Spleen (tissue), 11 donors: ENCODE measurements around the gene PSMG1. TPM values are rescaled to one million over a fixed set of nuclear protein-coding genes. Genes with fewer than 3 reads are reported as not detected.

Source experiments
- DNase-seq: peaks from one replicate; pipeline ENCODE4 v3.0.0-alpha.2; 2020
- H3K27ac ChIP-seq, 8 donors: fragments of 200-600 bp; sonication (generic) in 7 of 8; 1 replicate in 4 of 8; 2 replicates in 4 of 8; pipeline versions ENCODE4 v1.5.0 to v1.8.0; 2016 to 2021; ENCODE audit warnings: inconsistent platforms in 4 of 8, mild to moderate bottlenecking in 4 of 8, moderate library complexity in 1 of 8
- H3K27me3 ChIP-seq, 7 donors: fragments of 200-600 bp; sonication (generic) in 6 of 7; replicated peaks in 1 of 7; 1 replicate in 4 of 7; 2 replicates in 3 of 7; pipeline versions ENCODE4 v1.5.0 to v1.8.0; 2016 to 2021; ENCODE audit warnings: inconsistent platforms in 3 of 7, mild to moderate bottlenecking in 1 of 7
- H3K36me3 ChIP-seq, 6 donors: fragments of 200-600 bp; sonication (generic) in 5 of 6; 1 replicate in 4 of 6; 2 replicates in 2 of 6; pipeline versions ENCODE4 v1.5.0 to v1.8.0; 2016 to 2021; ENCODE audit warnings: inconsistent platforms in 2 of 6
- H3K4me1 ChIP-seq, 6 donors: fragments of 200-600 bp; sonication (generic) in 5 of 6; 1 replicate in 3 of 6; 2 replicates in 3 of 6; pipeline versions ENCODE4 v1.5.0 to v1.8.0; 2016 to 2021; ENCODE audit warnings: inconsistent platforms in 3 of 6
- H3K4me3 ChIP-seq, 8 donors: fragments of 200-600 bp; sonication (generic) in 7 of 8; 1 replicate in 4 of 8; 2 replicates in 4 of 8; pipeline versions ENCODE4 v1.5.0 to v1.8.0; 2016 to 2021; ENCODE audit warnings: inconsistent platforms in 4 of 8, mild to moderate bottlenecking in 4 of 8, moderate library complexity in 2 of 8
- H3K9me3 ChIP-seq, 8 donors: fragments of 200-600 bp; sonication (generic) in 7 of 8; 1 replicate in 4 of 8; 2 replicates in 4 of 8; pipeline versions ENCODE4 v1.5.0 to v1.8.0; 2016 to 2021; ENCODE audit warnings: inconsistent platforms in 4 of 8
- POLR2A ChIP-seq, 3 donors: fragments of 450-650 bp; IDR thresholded peaks; one replicate each; pipeline ENCODE4 v1.5.1; 2017; ENCODE audit warnings: antibody characterized with exemption in 3 of 3, mild to moderate bottlenecking in 1 of 3
- POLR2AphosphoS5 ChIP-seq, 3 donors: sonication (generic); formaldehyde crosslinking; IDR thresholded peaks; one replicate each; pipeline ENCODE4 v1.5.1; 2017; ENCODE audit warnings: antibody characterized with exemption in 3 of 3
- WGBS, 5 donors: extraction: QIAGEN DNeasy Blood & Tissue Kit in 3 of 5; methylation state at CpG; one replicate each; pipeline versions ENCODE4 v1.1.5 to v1.1.7; 2013 to 2018; 5-methylcytosine and 5-hydroxymethylcytosine counted together
- intact Hi-C: fragments of 100-400 bp; cut with DNase I; formaldehyde crosslinking; loops from one replicate; pipeline ENCODE4 v1.15.0; 2023; ENCODE audit warnings: low total_unique reads
- polyA plus RNA-seq, 3 donors: library from polyadenylated mRNA; stranded (reverse); fragments of 200-250 nt; gene quantifications; one replicate each; pipeline ENCODE4 v1.2.1, GENCODE V29; 2013
- total RNA-seq, 7 donors: library from RNA; depleted of rRNA in 3 of 7; stranded (reverse); fragments of >200 nt in 3 of 7; fragmentation: NEBNext Ultra II Directional in 4 of 7; extraction: Animal tissue kit (Norgen Biotek cat#: 25700) in 4 of 7; gene quantifications; one replicate each; pipeline versions ENCODE4 v1.1.0 to v1.2.1, GENCODE V29; 2016 to 2021
- TF ChIP-seq, protein P1 (sequence below), 11 experiments: fragments of 200-600 bp in 7 of 11; fragments of 450-650 bp in 4 of 11; sonication (generic) in 4 of 11; IDR thresholded peaks in 8 of 11; conservative IDR thresholded peaks in 3 of 11; 1 replicate in 7 of 11; 2 replicates in 4 of 11; pipeline versions ENCODE4 v1.4.0 to v1.8.0; 2016 to 2021; ENCODE audit warnings: antibody characterized with exemption in 11 of 11, inconsistent platforms in 4 of 11, mild to moderate bottlenecking in 1 of 11
- donor health status: healthy with polysubstance abuse.
- donor health status: DM: no; HTN: no; CAD: no; lungs with moderate emphysema.
- donor health status: DM: no; HTN: no; CAD: no.
- donor health status: Bipolar disorder and iron deficiency.
- donor health status: healthy.
- donor health status: DM: no; HTN: no; CAD: no.
- donor health status: DM: yes; HTN: yes; CAD: no.

Gene PSMG1
- total and polyA plus RNA-seq, 10 donors, result 12.3 to 39.9 (median 19.1) TPM

DNA sequence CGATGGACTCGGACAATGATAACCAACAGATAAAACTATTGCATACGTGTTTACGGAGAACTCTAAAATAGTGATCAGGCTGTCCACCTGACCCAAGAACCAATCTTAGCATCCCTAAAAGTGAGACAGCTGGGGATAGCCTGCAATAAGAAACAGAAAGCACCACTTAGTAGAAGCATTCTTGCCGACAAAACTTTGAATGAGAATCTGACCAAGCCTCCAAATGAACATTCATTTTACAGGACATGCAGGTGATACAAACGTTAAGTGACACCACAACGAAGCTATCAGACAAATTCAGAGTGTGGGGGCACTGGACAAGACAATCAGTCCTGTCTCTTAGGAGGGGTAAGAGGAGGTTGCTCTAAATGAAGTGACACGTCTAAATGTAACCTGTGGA is 1.2 kb downstream of the PSMG1 start:
- no peaks in the 10 kb centered on the region for H3K27me3 ChIP-seq
- no peak overlapping the region for H3K27ac ChIP-seq
- intact Hi-C loops, result no loop called here
- WGBS, 5 donors, result 49 to 62% (median 56%) methylated on average over 8 of the region's 8 CpGs
- TF ChIP-seq, protein P1, sequence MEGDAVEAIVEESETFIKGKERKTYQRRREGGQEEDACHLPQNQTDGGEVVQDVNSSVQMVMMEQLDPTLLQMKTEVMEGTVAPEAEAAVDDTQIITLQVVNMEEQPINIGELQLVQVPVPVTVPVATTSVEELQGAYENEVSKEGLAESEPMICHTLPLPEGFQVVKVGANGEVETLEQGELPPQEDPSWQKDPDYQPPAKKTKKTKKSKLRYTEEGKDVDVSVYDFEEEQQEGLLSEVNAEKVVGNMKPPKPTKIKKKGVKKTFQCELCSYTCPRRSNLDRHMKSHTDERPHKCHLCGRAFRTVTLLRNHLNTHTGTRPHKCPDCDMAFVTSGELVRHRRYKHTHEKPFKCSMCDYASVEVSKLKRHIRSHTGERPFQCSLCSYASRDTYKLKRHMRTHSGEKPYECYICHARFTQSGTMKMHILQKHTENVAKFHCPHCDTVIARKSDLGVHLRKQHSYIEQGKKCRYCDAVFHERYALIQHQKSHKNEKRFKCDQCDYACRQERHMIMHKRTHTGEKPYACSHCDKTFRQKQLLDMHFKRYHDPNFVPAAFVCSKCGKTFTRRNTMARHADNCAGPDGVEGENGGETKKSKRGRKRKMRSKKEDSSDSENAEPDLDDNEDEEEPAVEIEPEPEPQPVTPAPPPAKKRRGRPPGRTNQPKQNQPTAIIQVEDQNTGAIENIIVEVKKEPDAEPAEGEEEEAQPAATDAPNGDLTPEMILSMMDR (IDR thresholded peaks at IDR 0.05 in 8 of 11, conservative IDR thresholded peaks at IDR 0.05 in 3 of 11), result no peak
- no peak for TF ChIP-seq POLR2A (IDR thresholded peaks at IDR 0.05)
- no peak for TF ChIP-seq POLR2AphosphoS5 (IDR thresholded peaks at IDR 0.05)
- H3K9me3 ChIP-seq, result no peaks in the 10 kb centered on the region
- peaks cover 0 to 35% (median 6%) of the 10 kb centered on the region in 6 donors for H3K36me3 ChIP-seq
- H3K4me1 ChIP-seq, result peaks cover 14 to 56% (median 27%) of the 10 kb centered on the region in 6 donors
- H3K4me3 ChIP-seq, result peak overlapping the region; percentile 78 to 97 (median 90)
- DNase-seq, result no peak

DNA sequence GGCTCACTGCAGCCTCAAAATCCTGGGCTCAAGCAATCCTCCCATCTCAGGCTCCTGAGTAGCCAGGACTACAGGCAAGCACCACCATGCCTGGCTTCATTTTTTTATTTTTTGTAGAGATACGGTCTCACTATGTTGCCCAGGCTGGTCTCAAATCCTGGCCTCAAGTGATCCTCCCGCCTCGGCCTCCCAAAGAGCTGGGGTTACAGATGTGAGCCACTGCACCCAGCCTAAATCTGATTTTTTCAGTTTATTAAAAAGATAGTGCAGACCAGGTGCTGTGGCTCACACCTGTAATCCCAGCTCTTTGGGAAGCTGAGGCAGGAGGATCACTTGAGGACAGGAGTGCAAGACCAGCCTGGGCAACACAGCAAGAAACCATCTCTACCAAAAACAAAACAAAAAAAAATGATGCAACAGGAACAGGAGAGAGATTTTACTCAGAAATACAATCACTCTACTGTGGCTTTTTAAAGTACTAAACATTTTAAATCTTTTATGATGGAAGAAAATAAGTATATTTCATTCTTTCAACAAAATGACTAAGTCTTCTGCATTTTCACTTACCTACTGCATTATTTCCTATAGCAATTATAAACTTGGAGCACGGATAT is 1.9 kb downstream of the PSMG1 start:
- Histone ChIP-seq H3K36me3 (peaks cover 0 to 42% (median 7%) of the 10 kb centered on the region in 6 donors), H3K27me3 (no peaks in the 10 kb centered on the region), H3K27ac (no peak overlapping the region), H3K4me3 (no peak overlapping the region), H3K4me1 (peaks cover 14 to 55% (median 27%) of the 10 kb centered on the region in 6 donors), H3K9me3 (no peaks in the 10 kb centered on the region)
- intact Hi-C loops, result no loop called here
- TF ChIP-seq POLR2A (IDR thresholded peaks at IDR 0.05) (no peak), POLR2AphosphoS5 (IDR thresholded peaks at IDR 0.05) (no peak)
- TF ChIP-seq, protein P1 (IDR thresholded peaks at IDR 0.05 in 8 of 11, conservative IDR thresholded peaks at IDR 0.05 in 3 of 11), result no peak
- WGBS, 5 donors, result 84 to 95% (median 91%) methylated on average over 4 of the region's 4 CpGs
- DNase-seq, result no peak

- Histone ChIP-seq H3K27me3 (no peaks in the 10 kb centered on the region), H3K4me3 (no peak overlapping the region), H3K9me3 (no peaks in the 10 kb centered on the region), H3K36me3 (peaks cover 0 to 50% (median 8%) of the 10 kb centered on the region in 6 donors), H3K27ac (no peak overlapping the region), H3K4me1 (peaks cover 14 to 47% (median 28%) of the 10 kb centered on the region in 6 donors)
- no peak for DNase-seq
- TF ChIP-seq POLR2A (IDR thresholded peaks at IDR 0.05), result no peak
- no peak for TF ChIP-seq POLR2AphosphoS5 (IDR thresholded peaks at IDR 0.05)
- TF ChIP-seq, protein P1 (IDR thresholded peaks at IDR 0.05 in 8 of 11, conservative IDR thresholded peaks at IDR 0.05 in 3 of 11), result peak in 1 of 11 experiments; percentile 22
- WGBS, 5 donors, result 85 to 97% (median 97%) methylated on average over 2 of the region's 2 CpGs
- intact Hi-C loops, result no loop called here
Observed at GRCh38 chr21:39180429-39181019, 2.7 kb downstream of the PSMG1 start.

DNA sequence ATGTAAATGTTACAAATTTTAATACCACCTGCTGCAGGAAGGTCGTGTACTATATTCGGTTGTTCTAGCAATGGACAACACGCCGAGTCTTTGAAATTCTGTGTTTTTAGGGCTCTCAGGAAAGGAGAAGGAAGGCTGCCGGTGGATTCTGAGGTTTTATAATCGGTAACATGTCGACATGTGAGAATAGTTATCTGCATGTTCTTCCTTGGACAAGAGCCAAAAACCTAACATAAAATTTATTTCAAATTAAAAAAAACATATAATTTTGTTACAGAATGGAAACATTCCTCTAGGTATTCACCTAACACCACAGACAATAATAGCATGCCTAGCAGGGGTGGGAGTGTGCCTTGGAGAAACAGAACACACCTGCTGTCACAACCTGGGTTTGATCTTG is 4.8 kb downstream of the PSMG1 start:
- DNase-seq, result no peak
- H3K9me3 ChIP-seq, result no peaks in the 10 kb centered on the region

More for the DNA sequence above, 4.8 kb downstream of the PSMG1 start:
- Histone ChIP-seq H3K4me3 (no peak overlapping the region), H3K27me3 (no peaks in the 10 kb centered on the region), H3K4me1 (peaks cover 8 to 35% (median 21%) of the 10 kb centered on the region in 6 donors), H3K27ac (no peak overlapping the region), H3K36me3 (peaks cover 0 to 71% (median 16%) of the 10 kb centered on the region in 6 donors)
- intact Hi-C loops, result no loop called here
- 51 to 77% (median 55%) methylated on average over 7 of the region's 7 CpGs for WGBS, 5 donors
- TF ChIP-seq, protein P1 (IDR thresholded peaks at IDR 0.05 in 8 of 11, conservative IDR thresholded peaks at IDR 0.05 in 3 of 11), result no peak
- TF ChIP-seq POLR2AphosphoS5 (IDR thresholded peaks at IDR 0.05) (no peak), POLR2A (IDR thresholded peaks at IDR 0.05) (no peak)
